HepG2 (cell line): ENCODE results near the gene NFILZ. TPM values are rescaled to one million over a fixed set of nuclear protein-coding genes. Genes with fewer than 3 reads are reported as not detected.
A peak's percentile ranks its signal among the peaks of the same experiment; 100 is the strongest.

Source experiments
- ARID2 ChIP-seq: sonication (generic); formaldehyde crosslinking; IDR thresholded peaks from 2 replicates; pipeline ENCODE4 v1.8.1; 2022; ENCODE audit warnings: mild to moderate bottlenecking, missing genetic modification reagents, borderline replicate concordance
- DMAP1 ChIP-seq: IDR thresholded peaks from 2 replicates; pipeline ENCODE4 v1.6.1; 2016
- FOXP1 ChIP-seq, 2 experiments: fragments of 450-650 bp in 1 of 2; IDR thresholded peaks; 2 replicates each; pipeline ENCODE4 v1.6.1; 2017 to 2018; ENCODE audit warnings: antibody characterized with exemption in 1 of 2
- GATAD2A ChIP-seq: IDR thresholded peaks from 2 replicates; pipeline ENCODE4 v1.6.1; 2016
- HIC2 ChIP-seq: sonication (generic); formaldehyde crosslinking; IDR thresholded peaks from 2 replicates; pipeline ENCODE4 v1.9.0; 2022; ENCODE audit warnings: low read depth, missing genetic modification reagents
- HMG20A ChIP-seq: IDR thresholded peaks from 2 replicates; pipeline ENCODE4 v1.6.1; 2016; ENCODE audit warnings: borderline replicate concordance
- NCOA1 ChIP-seq: sonication (generic); formaldehyde crosslinking; IDR thresholded peaks from 2 replicates; pipeline ENCODE4 v1.9.0; 2021; ENCODE audit warnings: missing genetic modification reagents
- PRPF4 ChIP-seq: fragments of 200-400 bp; formaldehyde crosslinking; IDR thresholded peaks from 2 replicates; pipeline ENCODE4 v1.6.1; 2016; ENCODE audit warnings: low read length, low read depth; ENCODE audit not compliant: poor library complexity, severe bottlenecking
- REXO4 ChIP-seq: sonication (generic); formaldehyde crosslinking; IDR thresholded peaks from 2 replicates; pipeline ENCODE4 v1.8.0; 2022; ENCODE audit warnings: missing genetic modification reagents, mild to moderate bottlenecking, borderline replicate concordance
- TAF1 ChIP-seq: sonication (generic); formaldehyde crosslinking; IDR thresholded peaks from 2 replicates; pipeline ENCODE4 v1.4.0; 2020; ENCODE audit warnings: missing genetic modification reagents
- ZKSCAN5 ChIP-seq: sonication (generic); formaldehyde crosslinking; IDR thresholded peaks from 2 replicates; pipeline ENCODE4 v1.5.1; 2020; ENCODE audit warnings: mild to moderate bottlenecking, missing genetic modification reagents
- ZNF234 ChIP-seq: sonication (generic); formaldehyde crosslinking; conservative IDR thresholded peaks from 2 replicates; pipeline ENCODE4 v1.5.1; 2020; ENCODE audit warnings: mild to moderate bottlenecking, missing genetic modification reagents
- ZNF292 ChIP-seq: sonication (generic); formaldehyde crosslinking; IDR thresholded peaks from 2 replicates; pipeline ENCODE4 v1.8.1; 2022; ENCODE audit warnings: mild to moderate bottlenecking, low read depth, missing genetic modification reagents, borderline replicate concordance
- ZNF33B ChIP-seq: sonication (generic); formaldehyde crosslinking; IDR thresholded peaks from 2 replicates; pipeline ENCODE4 v1.5.1; 2020; ENCODE audit warnings: mild to moderate bottlenecking, missing genetic modification reagents
- ZNF577 ChIP-seq: sonication (generic); formaldehyde crosslinking; IDR thresholded peaks from 2 replicates; pipeline ENCODE4 v1.4.0; 2020; ENCODE audit warnings: mild to moderate bottlenecking, low read depth, missing genetic modification reagents, borderline replicate concordance
- ZNF616 ChIP-seq: sonication (generic); formaldehyde crosslinking; IDR thresholded peaks from 2 replicates; pipeline ENCODE4 v1.5.0; 2020; ENCODE audit warnings: low read depth, mild to moderate bottlenecking, missing genetic modification reagents
- ZNF770 ChIP-seq: sonication (generic); formaldehyde crosslinking; IDR thresholded peaks from 2 replicates; pipeline ENCODE4 v1.5.0; 2020; ENCODE audit warnings: mild to moderate bottlenecking, missing genetic modification reagents
- polyA plus RNA-seq, 8 experiments: library from polyadenylated mRNA; depleted of rRNA in 3 of 8; stranded (reverse) in 7 of 8; unstranded in 1 of 8; fragments of >200 nt; fragmentation: Illumina TruSeq in 4 of 8; extraction: Trizol in 4 of 8; gene quantifications; 2 replicates each; pipeline versions ENCODE4 v1.2.1 to v1.2.3, GENCODE V29; 2011 to 2016; ENCODE audit warnings: low read depth in 4 of 8, missing spikeins in 1 of 8, mixed read lengths in 1 of 8; ENCODE audit not compliant: insufficient read depth in 1 of 8
- total RNA-seq, 5 experiments: library from RNA; depleted of rRNA; stranded (reverse); fragments of >200 nt; fragmentation: Illumina TruSeq; extraction: Trizol; gene quantifications; 2 replicates each; pipeline ENCODE4 v1.2.3, GENCODE V29; 2016; ENCODE audit warnings: low read depth in 1 of 5
- TF ChIP-seq, protein P1 (sequence below): sonication (generic); formaldehyde crosslinking; IDR thresholded peaks from 2 replicates; pipeline ENCODE4 v1.5.0; 2020; ENCODE audit warnings: mild to moderate bottlenecking, low read depth, missing genetic modification reagents, borderline replicate concordance
- TF ChIP-seq, protein P2 (sequence below): sonication (generic); formaldehyde crosslinking; IDR thresholded peaks from 2 replicates; pipeline ENCODE4 v1.8.0; 2022; ENCODE audit warnings: missing genetic modification reagents, mild to moderate bottlenecking, borderline replicate concordance
- TF ChIP-seq, protein P3 (sequence below): IDR thresholded peaks from 2 replicates; pipeline ENCODE4 v1.6.1; 2018; ENCODE audit warnings: missing genetic modification reagents

Gene NFILZ
- total and polyA plus RNA-seq, 2 of the 13 experiments (the other 11 are each of a cell fraction or from before 2014, with no cell fraction given): not detected

GRCh38 chr19:8638078-8638619 lies 7.7 kb downstream of the NFILZ start (continued):
- no peak for TF ChIP-seq ZNF577
- no peak for TF ChIP-seq ZNF616 (CRISPR knock-in tag)
- no peak for TF ChIP-seq ARID2 (CRISPR knock-in tag)
- TF ChIP-seq ZNF234 (CRISPR knock-in tag): no peak
- TF ChIP-seq DMAP1 (CRISPR knock-in tag): peak; percentile 43; the same call in 1 of the 2 replicates
- TF ChIP-seq ZNF33B (CRISPR knock-in tag): no peak
- TF ChIP-seq REXO4: no peak
- no peak for TF ChIP-seq ZNF770
- no peak for TF ChIP-seq ZNF292 (CRISPR knock-in tag)
- no peak for TF ChIP-seq NCOA1 (CRISPR knock-in tag)
- peak; percentile 86 for TF ChIP-seq GATAD2A
- TF ChIP-seq, protein P1, sequence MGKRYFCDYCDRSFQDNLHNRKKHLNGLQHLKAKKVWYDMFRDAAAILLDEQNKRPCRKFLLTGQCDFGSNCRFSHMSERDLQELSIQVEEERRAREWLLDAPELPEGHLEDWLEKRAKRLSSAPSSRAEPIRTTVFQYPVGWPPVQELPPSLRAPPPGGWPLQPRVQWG: no peak
- 0 out of 2 replicates have a peak, but pooled peaks have one; percentile 29 for TF ChIP-seq HIC2 (CRISPR knock-in tag)
- TF ChIP-seq ZKSCAN5 (CRISPR knock-in tag): 0 out of 2 replicates have a peak, but pooled peaks have one; percentile 66
- TF ChIP-seq TAF1 (CRISPR knock-in tag): no peak
- peak; percentile 31; the same call in 1 of the 2 replicates for TF ChIP-seq HMG20A (CRISPR knock-in tag)
- no peak for TF ChIP-seq PRPF4
- TF ChIP-seq FOXP1 (IDR thresholded peaks at IDR 0.05): no peak
- 0 out of 2 replicates have a peak, but pooled peaks have one; percentile 19 for TF ChIP-seq FOXP1 (CRISPR knock-in tag; IDR thresholded peaks at IDR 0.05)
- TF ChIP-seq, protein P2, sequence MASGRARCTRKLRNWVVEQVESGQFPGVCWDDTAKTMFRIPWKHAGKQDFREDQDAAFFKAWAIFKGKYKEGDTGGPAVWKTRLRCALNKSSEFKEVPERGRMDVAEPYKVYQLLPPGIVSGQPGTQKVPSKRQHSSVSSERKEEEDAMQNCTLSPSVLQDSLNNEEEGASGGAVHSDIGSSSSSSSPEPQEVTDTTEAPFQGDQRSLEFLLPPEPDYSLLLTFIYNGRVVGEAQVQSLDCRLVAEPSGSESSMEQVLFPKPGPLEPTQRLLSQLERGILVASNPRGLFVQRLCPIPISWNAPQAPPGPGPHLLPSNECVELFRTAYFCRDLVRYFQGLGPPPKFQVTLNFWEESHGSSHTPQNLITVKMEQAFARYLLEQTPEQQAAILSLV: no peak
- TF ChIP-seq, protein P3, sequence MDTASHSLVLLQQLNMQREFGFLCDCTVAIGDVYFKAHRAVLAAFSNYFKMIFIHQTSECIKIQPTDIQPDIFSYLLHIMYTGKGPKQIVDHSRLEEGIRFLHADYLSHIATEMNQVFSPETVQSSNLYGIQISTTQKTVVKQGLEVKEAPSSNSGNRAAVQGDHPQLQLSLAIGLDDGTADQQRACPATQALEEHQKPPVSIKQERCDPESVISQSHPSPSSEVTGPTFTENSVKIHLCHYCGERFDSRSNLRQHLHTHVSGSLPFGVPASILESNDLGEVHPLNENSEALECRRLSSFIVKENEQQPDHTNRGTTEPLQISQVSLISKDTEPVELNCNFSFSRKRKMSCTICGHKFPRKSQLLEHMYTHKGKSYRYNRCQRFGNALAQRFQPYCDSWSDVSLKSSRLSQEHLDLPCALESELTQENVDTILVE (CRISPR knock-in tag): no peak
